Measurements from ENCODE around the gene SYT11.

The SYT11 gene

GRCh38 chr1:155847823-155848529 lies 11.4 kb upstream of the SYT11 start:
- no peaks in the 10 kb centered on the region for H3K4me1 ChIP-seq (ENCODE audit: control insufficient read depth, insufficient read depth, low read length)
- no peak overlapping the region for H3K9ac ChIP-seq (ENCODE audit: low read length)
- no peak overlapping the region for H3K4me3 ChIP-seq (ENCODE audit: low read length)
- H3K9me3 ChIP-seq (ENCODE audit: control insufficient read depth, low read length), result no peaks in the 10 kb centered on the region
- H3K36me3 ChIP-seq (ENCODE audit: control insufficient read depth, insufficient read depth, low read length), result no peaks in the 10 kb centered on the region
- no peaks in the 10 kb centered on the region for H3K27me3 ChIP-seq (ENCODE audit: control insufficient read depth, insufficient read depth, low read length)

DNA sequence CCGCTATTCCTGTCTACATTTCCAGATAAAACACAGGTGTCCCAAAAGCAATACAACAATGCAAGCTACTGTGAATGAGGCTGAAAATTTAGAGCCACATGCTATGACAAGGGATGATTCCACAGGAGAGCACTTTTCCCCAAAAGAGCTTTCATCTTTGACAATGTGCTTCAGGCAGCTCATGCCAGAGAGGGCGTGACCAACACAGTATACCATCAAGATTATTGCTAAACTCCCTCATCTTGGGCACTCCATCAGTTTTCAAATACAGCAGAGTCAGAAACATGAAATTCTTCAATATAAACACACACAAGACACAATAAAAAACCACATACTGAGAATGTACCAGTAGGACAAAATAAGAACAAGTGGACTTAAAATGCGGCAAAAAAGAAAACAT lies 9.0 kb upstream of the SYT11 start:
- no peaks in the 10 kb centered on the region for H3K27me3 ChIP-seq (ENCODE audit: control insufficient read depth, insufficient read depth, low read length)
- no peaks in the 10 kb centered on the region for H3K36me3 ChIP-seq (ENCODE audit: control insufficient read depth, insufficient read depth, low read length)
- H3K4me3 ChIP-seq (ENCODE audit: low read length), result no peak overlapping the region
- no peaks in the 10 kb centered on the region for H3K4me1 ChIP-seq (ENCODE audit: control insufficient read depth, insufficient read depth, low read length)
- no peak overlapping the region for H3K9ac ChIP-seq (ENCODE audit: low read length)
- H3K9me3 ChIP-seq (ENCODE audit: control insufficient read depth, low read length), result no peaks in the 10 kb centered on the region

GRCh38 chr1:155856257-155856974 lies 3.0 kb upstream of the SYT11 start:
- H3K9ac ChIP-seq (ENCODE audit: low read length), result peak overlapping the region; percentile 85
- peaks cover 11% of the 10 kb centered on the region for H3K27me3 ChIP-seq (ENCODE audit: control insufficient read depth, insufficient read depth, low read length)
- peak overlapping the region; percentile 68 for H3K4me3 ChIP-seq (ENCODE audit: low read length)
- peaks cover 21% of the 10 kb centered on the region for H3K4me1 ChIP-seq (ENCODE audit: control insufficient read depth, insufficient read depth, low read length)
- no peaks in the 10 kb centered on the region for H3K36me3 ChIP-seq (ENCODE audit: control insufficient read depth, insufficient read depth, low read length)
- H3K9me3 ChIP-seq (ENCODE audit: control insufficient read depth, low read length), result no peaks in the 10 kb centered on the region

DNA sequence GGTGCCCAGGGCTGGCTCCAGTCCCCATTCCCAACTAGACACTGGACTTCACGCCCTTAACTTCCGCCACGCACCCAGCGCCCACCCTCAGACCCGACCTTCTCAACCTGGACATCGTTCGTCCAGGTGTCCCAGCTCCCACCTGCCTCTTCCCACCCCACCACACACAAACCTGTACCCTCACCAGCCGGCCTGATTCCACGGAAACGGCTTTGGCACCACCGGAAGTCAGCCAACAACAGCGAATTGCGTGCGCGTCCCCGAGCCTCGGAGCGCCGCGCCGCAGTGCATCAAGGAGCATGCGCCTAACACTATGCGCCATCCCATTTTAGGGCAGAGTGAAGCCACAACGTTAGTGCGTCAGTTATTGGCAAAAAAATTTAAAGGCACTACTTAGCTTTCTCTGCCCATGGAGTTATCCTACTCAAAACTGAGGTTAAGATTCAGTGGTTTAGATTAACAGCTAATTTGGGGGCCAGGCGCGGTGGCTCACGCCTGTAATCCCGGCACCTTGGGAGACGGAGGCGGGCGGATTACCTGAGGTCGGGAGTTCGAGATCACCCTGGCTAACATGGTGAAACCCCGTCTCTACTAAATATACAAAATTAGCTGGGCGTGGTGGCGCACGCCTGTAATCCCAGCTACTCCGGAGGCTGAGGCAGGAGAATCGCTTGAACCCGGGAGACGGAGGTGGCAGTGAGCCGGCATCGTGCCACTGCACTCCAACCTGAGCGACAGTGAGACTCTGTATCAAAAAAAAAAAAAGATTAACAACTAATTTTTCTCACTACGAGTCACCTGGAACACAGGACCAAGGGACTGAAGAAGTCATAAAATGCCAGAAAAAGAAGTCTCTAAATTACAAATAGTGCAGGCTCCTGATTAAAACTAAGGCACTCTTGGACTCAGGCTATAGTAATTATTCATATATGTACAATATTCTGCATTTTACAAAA lies 2.1 kb upstream of the SYT11 start, which contains the start of gene GON4L:
Gene GON4L (minus strand): TSS at position 240 of the 956 bp plus-strand sequence. CDS start 3,434 bp downstream, outside the sequence.
- peaks cover 21% of the 10 kb centered on the region for H3K4me1 ChIP-seq (ENCODE audit: control insufficient read depth, insufficient read depth, low read length)

DNA sequence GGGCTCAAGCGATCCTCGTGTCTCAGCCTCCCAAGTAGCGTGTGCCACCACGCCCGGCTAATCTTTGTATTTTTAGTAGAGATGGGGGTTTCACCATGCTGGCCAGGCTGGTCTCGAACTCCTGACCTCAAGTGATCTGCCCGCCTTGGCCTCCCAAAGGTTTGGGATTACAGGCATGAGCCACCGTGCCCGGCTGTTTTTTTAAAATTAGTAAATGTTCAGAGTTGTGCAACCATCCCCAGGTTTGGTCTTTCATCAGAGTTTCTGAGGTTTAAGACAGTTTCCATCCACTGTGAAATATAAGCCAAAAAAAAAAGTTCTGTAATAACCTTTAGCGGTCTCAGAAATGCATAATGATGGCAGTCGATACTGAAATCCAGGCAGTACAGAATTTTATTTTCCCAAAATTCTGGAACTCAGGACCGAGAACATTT lies 550 bp upstream of the SYT11 start:
- Histone ChIP-seq H3K27me3 (ENCODE audit: control insufficient read depth, insufficient read depth, low read length) (peaks cover 11% of the 10 kb centered on the region), H3K9me3 (ENCODE audit: control insufficient read depth, low read length) (no peaks in the 10 kb centered on the region), H3K4me3 (ENCODE audit: low read length) (no peak overlapping the region), H3K9ac (ENCODE audit: low read length) (peak overlapping the region; percentile 56), H3K36me3 (ENCODE audit: control insufficient read depth, insufficient read depth, low read length) (no peaks in the 10 kb centered on the region), H3K4me1 (ENCODE audit: control insufficient read depth, insufficient read depth, low read length) (peaks cover 21% of the 10 kb centered on the region)

More for the DNA sequence above, 2.1 kb upstream of the SYT11 start, which contains the start of gene GON4L:
- peaks cover 11% of the 10 kb centered on the region for H3K27me3 ChIP-seq (ENCODE audit: control insufficient read depth, insufficient read depth, low read length)
- peak within 1 kb of the TSS; percentile 85 for H3K9ac ChIP-seq (ENCODE audit: low read length)
- H3K4me3 ChIP-seq (ENCODE audit: low read length), result peak within 1 kb of the TSS; percentile 68
- H3K9me3 ChIP-seq (ENCODE audit: control insufficient read depth, low read length), result no peaks in the 10 kb centered on the region
- no peaks in the 10 kb centered on the region for H3K36me3 ChIP-seq (ENCODE audit: control insufficient read depth, insufficient read depth, low read length)

DNA sequence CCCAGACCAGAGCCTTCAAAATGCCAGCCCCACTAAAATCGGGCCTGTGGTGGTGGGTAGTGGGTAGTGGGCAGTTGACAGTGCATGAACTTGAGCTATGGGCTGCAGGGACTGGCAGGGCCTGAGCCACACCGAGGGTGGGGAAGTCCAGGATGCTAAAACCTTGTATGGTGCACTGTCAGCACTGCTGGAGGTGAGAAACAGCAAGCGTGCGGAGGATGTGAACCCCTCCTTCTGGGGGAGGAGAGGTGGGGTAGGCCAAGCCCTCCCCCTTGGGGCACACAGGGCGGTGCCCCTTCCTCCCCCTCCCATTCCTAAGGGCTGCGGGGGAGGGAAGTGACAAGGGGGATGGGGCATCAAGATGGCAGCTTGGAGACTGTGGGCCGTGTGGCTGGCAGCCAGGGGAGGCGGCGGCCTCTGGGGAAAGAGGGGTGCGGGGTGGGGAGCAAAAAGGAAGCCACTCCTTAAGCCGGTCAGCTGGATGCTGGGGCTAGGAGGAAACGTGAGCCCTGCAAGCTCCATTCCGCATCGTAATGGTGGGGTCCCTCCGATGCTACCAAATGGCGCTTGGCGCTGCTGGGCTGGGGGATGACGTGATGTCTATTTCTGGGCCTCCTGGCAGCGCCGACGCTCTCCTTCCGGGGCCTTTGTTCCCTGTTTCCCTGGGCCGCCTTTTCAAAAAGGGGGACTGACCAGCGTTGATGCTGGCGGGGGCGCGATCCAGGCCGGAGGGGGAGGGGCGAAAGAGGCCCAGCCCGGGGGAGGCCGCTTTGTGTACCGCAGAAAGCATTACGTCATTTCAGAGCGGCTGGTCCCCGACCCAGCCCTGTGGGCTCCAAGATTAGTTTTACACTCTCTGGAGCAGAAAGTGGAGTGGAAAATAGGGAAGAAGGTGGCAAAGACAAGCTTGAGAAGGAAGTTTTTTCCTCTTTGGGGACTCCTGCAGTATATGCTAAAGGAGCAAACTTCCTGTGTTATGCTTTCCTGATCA lies 809 bp downstream of the SYT11 start:
- no peak overlapping the region for H3K4me3 ChIP-seq (ENCODE audit: low read length)

DNA sequence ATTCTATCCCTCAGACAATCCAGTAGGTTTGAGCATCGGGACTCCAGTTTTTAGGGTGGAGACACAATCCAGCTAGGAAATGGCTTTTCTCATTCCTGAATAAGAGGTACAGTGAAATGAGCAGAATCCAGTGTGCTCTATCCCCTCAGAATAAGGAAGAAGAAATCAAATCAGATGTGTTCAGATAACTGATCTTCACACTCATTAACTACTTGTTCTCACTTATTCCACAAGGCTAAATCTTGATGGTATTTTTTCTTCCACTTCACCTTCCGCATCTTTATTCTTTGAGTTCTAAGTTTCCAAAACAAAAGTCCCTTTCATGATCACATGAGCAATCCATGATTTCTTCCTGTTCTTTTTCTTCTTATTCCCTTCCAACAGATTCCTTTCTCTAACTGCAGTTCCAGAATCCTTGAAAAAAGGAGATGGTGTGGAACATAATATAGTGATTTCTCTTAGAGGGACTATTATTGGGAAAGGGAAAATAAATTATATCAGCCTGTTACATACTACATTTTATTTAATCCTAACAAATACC lies 1.7 kb downstream of the SYT11 start:
- peak overlapping the region; percentile 54 for H3K9ac ChIP-seq (ENCODE audit: low read length)
- no peak overlapping the region for H3K4me3 ChIP-seq (ENCODE audit: low read length)
- H3K36me3 ChIP-seq (ENCODE audit: control insufficient read depth, insufficient read depth, low read length), result no peaks in the 10 kb centered on the region

More for the DNA sequence above, 809 bp downstream of the SYT11 start:
- Histone ChIP-seq H3K4me1 (ENCODE audit: control insufficient read depth, insufficient read depth, low read length) (peaks cover 21% of the 10 kb centered on the region), H3K36me3 (ENCODE audit: control insufficient read depth, insufficient read depth, low read length) (no peaks in the 10 kb centered on the region), H3K27me3 (ENCODE audit: control insufficient read depth, insufficient read depth, low read length) (peaks cover 11% of the 10 kb centered on the region), H3K9me3 (ENCODE audit: control insufficient read depth, low read length) (no peaks in the 10 kb centered on the region), H3K9ac (ENCODE audit: low read length) (peak overlapping the region; percentile 54)

GRCh38 chr1:155861896-155862295 lies 2.5 kb downstream of the SYT11 start:
- Histone ChIP-seq H3K9me3 (ENCODE audit: control insufficient read depth, low read length) (no peaks in the 10 kb centered on the region), H3K36me3 (ENCODE audit: control insufficient read depth, insufficient read depth, low read length) (no peaks in the 10 kb centered on the region), H3K4me1 (ENCODE audit: control insufficient read depth, insufficient read depth, low read length) (peaks cover 15% of the 10 kb centered on the region), H3K4me3 (ENCODE audit: low read length) (no peak overlapping the region), H3K9ac (ENCODE audit: low read length) (no peak overlapping the region), H3K27me3 (ENCODE audit: control insufficient read depth, insufficient read depth, low read length) (peaks cover 11% of the 10 kb centered on the region)

More for the DNA sequence above, 1.7 kb downstream of the SYT11 start:
- no peaks in the 10 kb centered on the region for H3K9me3 ChIP-seq (ENCODE audit: control insufficient read depth, low read length)
- peaks cover 11% of the 10 kb centered on the region for H3K27me3 ChIP-seq (ENCODE audit: control insufficient read depth, insufficient read depth, low read length)
- peaks cover 20% of the 10 kb centered on the region for H3K4me1 ChIP-seq (ENCODE audit: control insufficient read depth, insufficient read depth, low read length)

GRCh38 chr1:155864393-155864792 lies 5.0 kb downstream of the SYT11 start:
- H3K9me3 ChIP-seq (ENCODE audit: control insufficient read depth, low read length), result no peaks in the 10 kb centered on the region
- peaks cover 11% of the 10 kb centered on the region for H3K27me3 ChIP-seq (ENCODE audit: control insufficient read depth, insufficient read depth, low read length)
- peaks cover 4% of the 10 kb centered on the region for H3K4me1 ChIP-seq (ENCODE audit: control insufficient read depth, insufficient read depth, low read length)
- no peak overlapping the region for H3K4me3 ChIP-seq (ENCODE audit: low read length)
- no peaks in the 10 kb centered on the region for H3K36me3 ChIP-seq (ENCODE audit: control insufficient read depth, insufficient read depth, low read length)
- H3K9ac ChIP-seq (ENCODE audit: low read length), result no peak overlapping the region

GRCh38 chr1:155867766-155868165 lies 8.4 kb downstream of the SYT11 start:
- H3K4me3 ChIP-seq (ENCODE audit: low read length), result no peak overlapping the region
- no peaks in the 10 kb centered on the region for H3K4me1 ChIP-seq (ENCODE audit: control insufficient read depth, insufficient read depth, low read length)
- H3K27me3 ChIP-seq (ENCODE audit: control insufficient read depth, insufficient read depth, low read length), result no peaks in the 10 kb centered on the region
- H3K36me3 ChIP-seq (ENCODE audit: control insufficient read depth, insufficient read depth, low read length), result no peaks in the 10 kb centered on the region
- no peak overlapping the region for H3K9ac ChIP-seq (ENCODE audit: low read length)
- H3K9me3 ChIP-seq (ENCODE audit: control insufficient read depth, low read length), result no peaks in the 10 kb centered on the region

Data from mucosa of stomach (tissue), 1 donor.